ENCODE measurements around the gene HS1BP3. TPM values are rescaled to one million over a fixed set of nuclear protein-coding genes. Genes with fewer than 3 reads are reported as not detected.

Gene HS1BP3
- total and polyA plus RNA-seq, 8 donors, result 13.8 to 105 (median 23.3) TPM

- WGBS, 5 donors, result 85 to 93% (median 90%) methylated on average over 2 of the region's 2 CpGs
- Histone ChIP-seq H3K4me3 (no peak overlapping the region), H3K36me3 (no peaks in the 10 kb centered on the region), H3K4me1 (peaks cover 18 to 50% (median 32%) of the 10 kb centered on the region in 4 donors), H3K9me3 (no peaks in the 10 kb centered on the region), H3K27me3 (no peaks in the 10 kb centered on the region), H3K27ac (no peak overlapping the region)
- intact Hi-C loops (cut with DNase I; ENCODE audit: low total_unique reads), result no loop called here
- no peak for DNase-seq
- TF ChIP-seq EP300 (IDR thresholded peaks at IDR 0.05), result no peak
- TF ChIP-seq POLR2AphosphoS5 (IDR thresholded peaks at IDR 0.05), result no peak
- no peak for TF ChIP-seq CTCF (IDR thresholded peaks at IDR 0.05)
- no peak for TF ChIP-seq POLR2A (IDR thresholded peaks at IDR 0.05)
Measured at GRCh38 chr2:20607446-20607845, 43.5 kb downstream of the HS1BP3 start.

GRCh38 chr2:20606198-20606597, 44.7 kb downstream of the HS1BP3 start:
- H3K27me3 ChIP-seq, result no peaks in the 10 kb centered on the region
- TF ChIP-seq POLR2AphosphoS5 (IDR thresholded peaks at IDR 0.05) (no peak), EP300 (IDR thresholded peaks at IDR 0.05) (no peak), CTCF (IDR thresholded peaks at IDR 0.05) (no peak), POLR2A (IDR thresholded peaks at IDR 0.05) (no peak)
- DNase-seq, result no peak
- peaks cover 11 to 39% (median 23%) of the 10 kb centered on the region in 4 donors for H3K4me1 ChIP-seq
- H3K9me3 ChIP-seq, result no peaks in the 10 kb centered on the region
- no peak overlapping the region for H3K4me3 ChIP-seq
- intact Hi-C loops (cut with DNase I; ENCODE audit: low total_unique reads), result no loop called here
- no peak overlapping the region for H3K27ac ChIP-seq
- no peaks in the 10 kb centered on the region for H3K36me3 ChIP-seq
- WGBS, 5 donors, result 60 to 83% (median 80%) methylated on average over 3 of the region's 3 CpGs

GRCh38 chr2:20604951-20605381, 45.9 kb downstream of the HS1BP3 start:
- intact Hi-C loops (cut with DNase I; ENCODE audit: low total_unique reads), result no loop called here
- Histone ChIP-seq H3K9me3 (no peaks in the 10 kb centered on the region), H3K27me3 (no peaks in the 10 kb centered on the region), H3K4me3 (no peak overlapping the region), H3K36me3 (no peaks in the 10 kb centered on the region), H3K4me1 (peaks cover 8 to 37% (median 23%) of the 10 kb centered on the region in 4 donors), H3K27ac (peak overlapping the region in 4 of 5 donors; percentile 53 to 76 (median 60))
- DNase-seq, result peak in 1 of 2 donors; percentile 76
- 57 to 78% (median 74%) methylated on average over 5 of the region's 5 CpGs for WGBS, 5 donors
- TF ChIP-seq POLR2AphosphoS5 (IDR thresholded peaks at IDR 0.05), result peak; percentile 48 to 70 (median 55)
- no peak for TF ChIP-seq CTCF (IDR thresholded peaks at IDR 0.05)

- Histone ChIP-seq H3K4me1 (peaks cover 11 to 37% (median 25%) of the 10 kb centered on the region in 4 donors), H3K9me3 (no peaks in the 10 kb centered on the region), H3K27ac (peak overlapping the region in 4 of 5 donors; percentile 35 to 76 (median 58)), H3K4me3 (no peak overlapping the region), H3K27me3 (no peaks in the 10 kb centered on the region), H3K36me3 (no peaks in the 10 kb centered on the region)
- 78 to 85% (median 83%) methylated on average over 5 to 7 of the region's 7 CpGs for WGBS, 5 donors
- TF ChIP-seq EP300 (IDR thresholded peaks at IDR 0.05) (no peak), POLR2AphosphoS5 (IDR thresholded peaks at IDR 0.05) (no peak), POLR2A (IDR thresholded peaks at IDR 0.05) (no peak), CTCF (IDR thresholded peaks at IDR 0.05) (no peak)
- peak in 1 of 2 donors; percentile 20 for DNase-seq
- intact Hi-C loops (cut with DNase I; ENCODE audit: low total_unique reads), result no loop called here
Measured at GRCh38 chr2:20604401-20604911, 46.4 kb downstream of the HS1BP3 start.
